Raji (cell line): ENCODE data around the gene L3MBTL4.

Experiments used
- POLR2A ChIP-seq: IDR thresholded peaks from 2 replicates; pipeline ENCODE4 v1.6.1; 2011; ENCODE audit warnings: low read depth, low read length, control low read depth; ENCODE audit not compliant: insufficient read depth

The L3MBTL4 gene

DNA sequence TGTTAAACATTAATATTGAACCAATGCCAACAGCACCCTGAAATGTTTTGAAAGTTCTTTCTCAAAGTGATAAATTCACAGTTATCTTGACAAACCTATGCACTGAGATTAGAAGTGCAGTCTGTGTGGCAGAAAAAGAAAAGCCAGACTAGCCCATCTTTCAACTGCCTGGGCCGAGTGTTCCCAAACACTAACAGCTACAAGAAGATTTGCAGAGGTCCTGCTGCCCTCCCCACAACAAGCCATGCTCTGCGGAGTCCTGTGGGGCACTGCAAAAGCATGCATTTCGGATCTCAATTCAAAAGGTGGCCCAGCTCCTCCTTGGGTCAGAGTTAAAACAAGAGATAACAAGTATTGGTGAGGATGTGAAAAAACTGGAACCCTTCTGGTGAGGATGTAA, 311.0 kb downstream of the L3MBTL4 start:
- no peak for TF ChIP-seq POLR2A

DNA sequence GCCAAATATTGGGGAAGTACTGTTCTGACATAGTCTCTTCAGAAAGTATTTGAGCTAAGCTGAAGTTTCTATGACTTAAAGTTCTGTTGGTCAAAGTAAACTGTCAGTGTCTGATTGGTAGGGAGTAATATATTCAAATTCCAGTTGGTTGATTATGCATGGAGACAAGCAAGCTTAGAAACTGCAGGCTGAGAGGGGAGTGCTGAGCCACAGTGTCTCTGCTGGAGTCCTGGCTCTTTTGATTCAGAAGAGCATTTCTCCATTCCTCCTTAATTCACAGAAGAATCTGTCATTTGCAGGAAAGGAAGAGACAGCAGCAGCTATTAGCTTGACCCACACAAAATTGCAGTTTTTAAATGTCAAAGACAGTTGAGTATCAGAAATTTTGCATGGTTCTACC, 318.0 kb downstream of the L3MBTL4 start:
- no peak for TF ChIP-seq POLR2A

DNA sequence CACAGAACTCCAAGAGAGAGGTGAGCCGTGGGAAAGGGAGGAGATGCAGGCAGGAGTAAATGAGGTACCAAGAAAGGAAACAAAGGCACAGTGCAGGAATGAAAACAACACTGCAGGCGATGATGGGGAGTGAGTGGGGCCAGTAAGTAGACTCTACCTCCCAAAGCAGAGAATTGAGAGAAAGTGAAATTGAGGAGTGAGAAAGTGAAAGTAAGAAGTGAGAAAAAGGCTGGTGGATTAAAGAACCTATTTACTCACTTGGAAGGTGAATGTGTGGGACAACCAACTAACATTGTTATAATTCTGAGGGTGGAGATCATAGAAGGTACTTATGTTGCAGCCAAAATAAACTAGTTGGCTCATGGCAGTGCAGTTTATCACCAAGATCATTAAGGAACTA, 326.3 kb downstream of the L3MBTL4 start:
- no peak for TF ChIP-seq POLR2A

DNA sequence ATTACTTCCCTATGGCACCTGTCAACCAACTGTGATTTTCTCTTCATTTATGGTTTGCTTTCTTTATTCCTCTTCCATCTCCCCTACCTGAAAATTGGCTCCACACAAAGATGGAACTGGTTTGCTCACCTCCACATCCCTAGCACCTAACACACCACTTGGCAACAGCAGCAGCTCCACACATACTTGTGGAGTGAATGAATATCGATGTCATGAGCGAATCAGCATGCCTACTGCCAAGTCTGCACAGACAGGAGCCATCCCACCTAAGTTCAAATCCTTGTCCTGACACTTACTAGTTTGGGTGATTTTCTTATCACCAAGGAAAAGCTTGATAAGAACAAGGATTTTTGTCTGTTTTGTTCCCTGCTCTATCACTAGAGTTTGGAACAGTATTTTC, 328.0 kb downstream of the L3MBTL4 start:
- no peak for TF ChIP-seq POLR2A

DNA sequence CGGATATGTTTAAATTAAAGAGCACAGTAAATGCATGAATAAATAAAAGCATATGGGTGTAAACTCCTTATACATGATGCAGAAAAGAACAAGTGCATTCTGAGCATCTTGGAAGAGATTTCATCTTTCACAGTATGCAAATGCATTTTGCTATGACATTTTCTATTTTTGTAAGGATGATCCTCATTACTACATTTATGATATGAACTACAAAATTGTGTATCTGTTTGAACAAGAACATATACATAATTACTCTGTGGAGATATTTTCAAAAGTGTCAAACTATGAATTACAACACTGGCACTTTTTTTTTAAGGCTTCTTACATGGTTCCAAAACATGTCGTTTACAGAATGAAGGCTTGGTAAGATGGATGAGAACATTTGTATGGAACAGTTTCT, 335.3 kb downstream of the L3MBTL4 start:
- no peak for TF ChIP-seq POLR2A

DNA sequence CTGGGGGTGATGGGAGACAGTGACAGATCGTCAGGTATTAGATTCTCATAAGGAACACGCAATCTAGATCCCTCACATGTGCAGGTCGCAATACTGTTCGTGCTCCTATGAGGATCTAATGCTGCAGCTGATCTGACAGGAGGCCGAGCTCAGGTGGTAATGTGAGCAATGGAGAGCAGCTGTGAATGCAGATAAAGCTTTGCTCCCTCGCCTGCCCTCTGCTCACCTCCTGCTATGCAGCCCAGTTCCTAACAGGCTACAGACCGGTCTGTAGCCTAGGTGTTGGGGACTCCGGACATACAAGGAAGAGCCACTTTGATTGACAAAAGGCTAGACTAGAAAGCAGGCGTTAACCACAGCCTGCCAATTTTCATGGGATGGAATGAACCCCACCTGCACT, 335.8 kb downstream of the L3MBTL4 start:
- no peak for TF ChIP-seq POLR2A

DNA sequence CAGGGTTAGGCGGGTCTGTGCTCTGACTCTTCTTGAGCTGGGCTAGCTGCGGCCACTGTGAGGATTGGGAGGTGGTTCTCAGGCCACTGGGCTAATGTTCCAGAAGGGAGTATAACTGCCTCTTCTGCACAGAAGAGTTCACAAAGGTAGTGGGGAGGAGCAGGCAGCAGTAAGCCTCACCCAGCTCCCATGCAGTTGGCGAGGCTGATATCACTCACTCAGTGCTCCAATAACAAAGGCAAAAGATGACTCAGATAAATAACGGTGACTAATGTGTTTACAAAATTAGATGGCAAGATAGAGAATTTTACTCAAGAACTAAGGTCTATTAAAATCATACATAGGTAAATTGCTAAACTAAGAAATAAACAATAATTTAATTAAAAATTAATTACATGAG, 345.2 kb downstream of the L3MBTL4 start:
- TF ChIP-seq POLR2A = no peak

DNA sequence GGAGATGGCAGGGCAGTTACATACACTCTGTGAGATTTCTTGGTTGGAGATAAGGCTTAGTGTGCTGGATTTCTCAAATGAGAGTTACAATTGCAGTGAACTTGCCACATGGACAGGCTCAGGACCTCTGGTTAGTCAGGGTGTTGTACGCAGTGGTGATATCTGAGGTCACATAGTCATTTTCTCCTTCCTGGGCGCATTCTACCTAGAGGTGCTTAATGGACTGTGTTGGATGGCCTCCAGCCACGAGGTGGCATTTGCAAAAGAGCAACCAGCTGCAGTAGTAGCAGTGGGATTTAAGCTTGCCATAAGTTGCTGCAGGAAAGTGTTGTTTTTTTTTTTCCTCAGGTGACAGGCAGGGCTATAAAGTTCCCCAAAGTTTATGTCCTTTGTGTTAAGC, 345.6 kb downstream of the L3MBTL4 start:
- no peak for TF ChIP-seq POLR2A

DNA sequence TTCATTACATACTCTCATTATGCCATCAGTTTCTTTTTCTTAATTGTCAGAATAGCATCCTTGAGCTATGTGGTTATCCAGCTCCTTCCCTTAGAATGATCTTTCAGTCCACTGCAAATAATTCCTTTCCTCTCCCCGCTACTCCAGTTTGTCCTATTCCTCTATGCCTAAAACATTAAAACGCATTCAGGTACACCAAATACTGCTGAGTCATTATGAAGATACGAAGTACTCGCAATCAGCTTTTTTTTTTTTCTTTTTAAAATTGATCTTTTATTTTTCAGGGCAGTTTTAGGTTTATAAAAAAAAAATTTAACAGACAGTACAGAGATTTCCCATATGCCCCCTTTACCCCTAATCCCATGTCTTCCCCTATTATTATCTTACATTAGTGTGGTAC, 354.6 kb downstream of the L3MBTL4 start:
- TF ChIP-seq POLR2A = no peak

DNA sequence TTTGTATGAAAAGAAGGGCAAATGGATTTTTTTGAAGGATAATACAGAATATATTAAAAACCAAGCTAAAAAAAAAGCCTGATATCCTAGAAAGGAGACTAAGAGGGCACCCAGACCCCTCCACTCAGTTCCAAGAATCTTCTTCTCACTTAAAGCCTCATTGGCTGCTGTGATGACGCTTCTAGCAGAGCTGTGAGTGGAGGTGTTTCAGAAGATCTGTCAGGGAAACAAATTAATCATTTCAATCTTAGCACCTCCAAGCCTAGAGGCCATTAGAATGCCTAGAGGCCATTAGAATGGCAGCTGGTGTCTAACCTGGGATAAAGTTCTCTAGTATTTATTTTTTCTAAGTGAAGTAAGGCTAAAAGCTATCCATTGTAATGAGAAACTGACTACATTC, 355.2 kb downstream of the L3MBTL4 start:
- no peak for TF ChIP-seq POLR2A

DNA sequence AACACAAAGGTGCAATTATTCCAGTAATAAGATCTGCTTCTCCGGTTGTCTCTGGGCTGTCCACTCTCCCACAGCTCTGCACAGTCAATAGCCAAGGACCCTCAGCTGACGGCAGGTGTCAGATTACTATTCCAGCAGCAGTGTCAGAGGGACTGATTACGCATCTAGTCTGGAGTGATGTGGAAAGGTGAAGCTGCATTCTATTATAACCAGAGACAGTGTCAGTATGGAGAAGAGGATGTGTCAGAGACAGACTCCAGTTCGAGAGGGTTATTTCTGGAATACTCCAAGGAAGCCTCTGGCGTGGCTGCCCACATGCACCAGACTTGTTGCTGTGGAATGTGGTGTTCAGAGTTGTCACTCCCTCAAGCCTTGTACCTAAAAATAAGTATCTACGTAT, 355.8 kb downstream of the L3MBTL4 start:
- TF ChIP-seq POLR2A = no peak

DNA sequence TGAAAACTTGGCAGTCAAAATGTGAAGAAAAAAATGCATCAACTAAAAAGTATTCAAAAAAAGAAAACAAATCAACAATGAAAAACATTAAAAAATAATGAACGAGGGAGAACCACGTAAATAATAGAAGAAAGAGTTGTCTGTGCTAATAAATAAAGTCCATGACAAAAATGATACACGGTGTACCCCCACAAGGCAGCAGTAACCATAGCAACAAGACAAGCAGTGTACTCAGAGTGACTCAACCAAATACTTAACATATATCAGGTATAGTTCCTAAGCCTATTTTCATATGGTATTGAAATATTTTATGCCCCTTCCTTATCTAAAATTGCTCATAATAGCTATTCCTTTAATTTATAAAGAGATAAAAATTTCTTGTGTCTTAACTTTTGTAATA, 357.1 kb downstream of the L3MBTL4 start:
- TF ChIP-seq POLR2A = no peak

DNA sequence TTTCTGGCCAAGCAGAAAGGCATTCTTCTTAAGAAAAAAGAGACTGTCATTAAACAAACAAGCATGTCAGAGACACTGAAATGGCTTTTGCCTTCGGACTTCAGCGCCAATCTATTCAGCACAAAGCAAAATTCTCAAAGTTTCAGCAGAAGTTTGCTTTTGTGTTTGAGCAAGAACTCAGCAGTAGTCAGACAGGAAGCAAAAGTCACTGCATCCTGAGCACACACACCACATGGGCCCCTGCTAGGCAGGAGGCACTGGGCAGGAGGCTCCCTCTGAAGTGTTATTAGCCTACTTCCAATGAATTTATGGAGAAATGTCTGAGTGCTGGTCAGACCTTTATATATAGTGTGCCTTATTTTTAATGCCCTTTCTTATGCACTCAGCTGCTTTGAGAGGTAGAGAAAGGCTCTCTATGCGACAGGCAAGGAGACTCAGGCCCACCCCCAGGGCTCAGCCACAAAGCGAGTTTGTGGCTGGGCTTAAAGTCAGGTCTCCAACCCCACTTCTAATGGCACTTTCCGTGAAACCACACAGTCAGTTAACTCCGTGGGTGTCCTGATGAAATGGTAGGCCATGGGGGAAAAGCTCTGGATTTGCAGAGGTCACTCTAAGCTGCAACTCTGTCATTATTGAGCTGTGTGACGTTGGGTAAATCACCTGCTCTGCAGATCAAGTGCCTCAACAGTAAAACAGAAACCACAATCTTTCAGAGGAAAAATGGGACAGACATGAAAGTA, 358.4 kb downstream of the L3MBTL4 start:
- TF ChIP-seq POLR2A = no peak

DNA sequence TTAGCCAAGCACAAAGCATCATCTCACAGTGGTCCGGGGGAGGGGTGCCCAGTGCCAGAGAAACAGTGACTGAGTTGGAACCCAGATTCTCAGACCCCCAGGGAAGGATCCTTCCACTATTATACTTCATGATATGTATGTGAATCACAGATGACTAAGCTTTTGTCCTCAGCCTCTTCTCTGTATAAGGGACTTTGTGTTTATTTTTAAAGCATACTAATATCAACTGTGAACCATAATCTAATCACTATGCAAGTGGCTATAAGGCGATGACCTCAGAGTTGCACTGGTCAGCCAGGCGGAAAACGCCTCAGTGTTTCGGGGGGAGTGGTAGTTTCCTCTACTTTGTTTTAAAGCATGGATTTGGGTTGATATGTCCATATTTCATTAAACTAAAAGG, 359.0 kb downstream of the L3MBTL4 start:
- no peak for TF ChIP-seq POLR2A

DNA sequence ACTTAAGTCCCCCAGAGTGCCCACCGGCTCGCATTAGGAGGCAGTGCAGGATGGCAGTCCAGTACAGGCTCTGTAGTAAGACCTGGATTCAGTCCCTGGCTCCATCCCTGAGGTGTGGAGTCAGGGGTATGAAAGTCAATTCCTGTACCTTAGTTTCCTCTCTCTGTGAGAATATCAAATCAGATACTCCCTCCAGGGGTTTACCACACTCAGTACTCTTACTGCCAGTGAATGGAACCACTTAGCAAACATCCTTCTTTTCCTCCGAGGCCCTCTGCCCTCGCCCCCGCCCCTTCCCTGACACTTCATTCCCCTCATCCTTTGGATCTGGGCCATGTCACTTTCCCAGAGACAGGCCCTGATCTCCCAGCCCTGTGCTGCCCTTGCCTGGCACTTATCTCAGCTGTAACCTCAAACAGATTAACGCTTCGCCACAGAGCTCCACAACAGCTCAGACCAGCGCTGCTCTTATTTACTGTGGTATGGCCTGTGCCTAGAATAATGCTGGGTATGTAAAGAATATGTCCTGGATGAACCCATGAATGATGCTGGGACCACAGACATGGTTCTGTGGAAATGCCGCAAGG, 360.4 kb downstream of the L3MBTL4 start:
- TF ChIP-seq POLR2A = no peak

DNA sequence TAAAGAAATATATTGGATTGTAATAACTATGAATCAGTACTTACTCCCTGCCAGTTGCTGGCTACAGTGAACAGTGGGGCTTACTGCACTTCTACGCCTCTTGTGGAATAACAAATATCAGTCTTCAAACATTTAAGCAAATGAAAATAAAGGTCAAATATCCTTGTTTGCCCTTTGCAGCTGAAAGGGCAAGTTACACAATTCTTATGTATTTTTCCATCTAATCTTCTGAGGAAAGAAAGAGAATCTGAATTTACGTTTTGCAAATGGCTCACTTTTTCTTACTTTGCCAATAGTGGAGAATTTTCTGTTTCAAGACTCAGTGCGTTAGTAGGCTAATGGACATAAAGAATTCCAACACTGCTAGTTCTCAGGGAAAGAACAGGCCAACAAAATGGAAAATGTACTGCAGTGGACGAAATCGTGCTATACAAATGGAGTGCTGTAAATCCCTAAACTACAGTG, 362.2 kb downstream of the L3MBTL4 start:
- no peak for TF ChIP-seq POLR2A

DNA sequence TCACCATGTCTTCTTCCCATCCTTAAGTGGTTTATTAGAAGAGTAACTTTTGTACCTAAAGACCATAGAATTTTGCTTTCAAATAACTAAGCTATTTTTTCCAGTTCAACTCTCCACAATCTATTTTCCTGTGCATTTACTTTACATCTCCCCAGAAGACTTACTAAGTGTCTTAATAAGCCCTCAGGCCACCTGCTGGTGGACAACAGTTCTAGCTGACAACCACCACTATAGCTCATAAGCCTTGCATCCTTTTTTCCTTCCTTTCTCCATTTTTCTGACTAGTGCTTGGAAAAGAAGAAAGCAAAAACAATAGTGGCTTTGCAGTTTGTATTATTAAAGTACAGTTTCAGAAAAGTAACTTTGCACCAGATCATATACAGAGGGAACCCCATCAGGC, 369.9 kb downstream of the L3MBTL4 start:
- no peak for TF ChIP-seq POLR2A
